Omental fat pad (tissue), 4 donors: ENCODE data around the gene LRRIQ4. TPM values are rescaled to one million over a fixed set of nuclear protein-coding genes. Genes with fewer than 3 reads are reported as not detected.

Source experiments
- ATAC-seq: fragments of 150-250 bp; one replicate; pipeline ENCODE4 v1.9.1; 2016; ENCODE audit warnings: mild to moderate bottlenecking, moderate library complexity; ENCODE audit not compliant: low FRiP score
- DNase-seq: peaks from one replicate; pipeline ENCODE4 v3.0.0-alpha.2; 2019; ENCODE audit warnings: low spot score
- CTCF ChIP-seq, 3 donors: fragments of 450-650 bp; IDR thresholded peaks; one replicate each; pipeline ENCODE4 v1.5.1; 2016 to 2017; ENCODE audit warnings: antibody characterized with exemption in 3 of 3, mild to moderate bottlenecking in 3 of 3, moderate library complexity in 2 of 3
- total RNA-seq, 4 donors: library from RNA; depleted of rRNA; stranded (reverse); fragments of >200 nt; gene quantifications; one replicate each; pipeline ENCODE4 v1.1.0, GENCODE V29; 2016

LRRIQ4 gene
- total RNA-seq, 4 donors from 2014 or later, result 0.25 TPM; not detected in 3

GRCh38 chr3:169836942-169837275 lies 24.2 kb downstream of the LRRIQ4 start:
- ATAC-seq (no peak), DNase-seq (no peak)
- TF ChIP-seq CTCF (IDR thresholded peaks at IDR 0.05), result no peak

GRCh38 chr3:169838511-169839030 lies 25.9 kb downstream of the LRRIQ4 start:
- no peak for DNase-seq
- ATAC-seq, result no peak

GRCh38 chr3:169841171-169841570 lies 28.5 kb downstream of the LRRIQ4 start:
- ATAC-seq, result no peak
- TF ChIP-seq CTCF (IDR thresholded peaks at IDR 0.05), result no peak
- no peak for DNase-seq

More at GRCh38 chr3:169838511-169839030, 25.9 kb downstream of the LRRIQ4 start:
- no peak for TF ChIP-seq CTCF (IDR thresholded peaks at IDR 0.05)

- ATAC-seq (no peak), DNase-seq (no peak)
- TF ChIP-seq CTCF (IDR thresholded peaks at IDR 0.05), result no peak
Observed at GRCh38 chr3:169842960-169843359, 30.3 kb downstream of the LRRIQ4 start.

GRCh38 chr3:169846458-169847193 lies 34.0 kb downstream of the LRRIQ4 start:
- ATAC-seq (no peak), DNase-seq (no peak)
- no peak for TF ChIP-seq CTCF (IDR thresholded peaks at IDR 0.05)

GRCh38 chr3:169847896-169848295 lies 35.2 kb downstream of the LRRIQ4 start:
- TF ChIP-seq CTCF (IDR thresholded peaks at IDR 0.05), result no peak
- ATAC-seq (no peak), DNase-seq (no peak)

- no peak for DNase-seq
- ATAC-seq, result no peak
- TF ChIP-seq CTCF (IDR thresholded peaks at IDR 0.05), result no peak
Observed at GRCh38 chr3:169848741-169849140, 36.1 kb downstream of the LRRIQ4 start.
